CD4-positive, alpha-beta memory T cell (primary cell): ENCODE data around the gene MLXIP. TPM values are rescaled to one million over a fixed set of nuclear protein-coding genes. Genes with fewer than 3 reads are reported as not detected.

Experiments used
- polyA plus RNA-seq, 2 donors: library from polyadenylated mRNA; unstranded; fragments of 300-500 nt; fragmentation: Illumina TruSeq; gene quantifications; one replicate each; pipeline ENCODE4 v1.2.3, GENCODE V29; 2021
- total RNA-seq, 2 experiments: library from RNA; stranded (reverse); gene quantifications; one replicate each; pipeline ENCODE4 v1.2.3, GENCODE V29; 2021

Gene MLXIP
- total and polyA plus RNA-seq, 4 experiments from 2014 or later: 2.7 to 88.1 (median 51.7) TPM

Other genes with a start within 250 kb of the MLXIP start
- gene HPD, start 219.9 kb upstream of the MLXIP start, total RNA-seq: not detected
- not detected for gene HPD, start 219.9 kb upstream of the MLXIP start, polyA plus RNA-seq
- 10 to 100 TPM; 41.4 to 42.7 TPM for gene PSMD9, start 190.0 kb upstream of the MLXIP start, total RNA-seq
- gene PSMD9, start 190.0 kb upstream of the MLXIP start, polyA plus RNA-seq: 100 to 1,000 TPM in 1 of 2 donors, 10 to 100 TPM in 1; 93.2 to 111 TPM
- gene CFAP251, start 160.2 kb upstream of the MLXIP start, total RNA-seq: under 1 TPM; 0.23 to 0.44 TPM
- under 1 TPM in 1 of 2 donors, not detected in 1; 0.21 TPM for gene CFAP251, start 160.2 kb upstream of the MLXIP start, polyA plus RNA-seq
- 1 to 10 TPM; 3.0 to 3.7 TPM for gene BCL7A, start 56.9 kb upstream of the MLXIP start, total RNA-seq
- 1 to 10 TPM; 1.5 to 2.5 TPM for gene BCL7A, start 56.9 kb upstream of the MLXIP start, polyA plus RNA-seq
- gene IL31, start 95.5 kb downstream of the MLXIP start, total RNA-seq: not detected
- gene IL31, start 95.5 kb downstream of the MLXIP start, polyA plus RNA-seq: not detected
- not detected for gene LRRC43, start 104.4 kb downstream of the MLXIP start, total RNA-seq
- gene LRRC43, start 104.4 kb downstream of the MLXIP start, polyA plus RNA-seq: not detected
- gene B3GNT4, start 125.0 kb downstream of the MLXIP start, total RNA-seq: 1 to 10 TPM in 1 of 2 experiments, under 1 TPM in 1; 0.93 to 1.4 TPM
- under 1 TPM in 1 of 2 donors, not detected in 1; 0.10 TPM for gene B3GNT4, start 125.0 kb downstream of the MLXIP start, polyA plus RNA-seq
- gene DIABLO, start 147.3 kb downstream of the MLXIP start, total RNA-seq: 10 to 100 TPM; 40.0 to 44.1 TPM
- 10 to 100 TPM; 61.7 to 62.0 TPM for gene DIABLO, start 147.3 kb downstream of the MLXIP start, polyA plus RNA-seq
- gene VPS33A, start 187.7 kb downstream of the MLXIP start, total RNA-seq: 10 to 100 TPM; 40.5 to 42.6 TPM
- gene VPS33A, start 187.7 kb downstream of the MLXIP start, polyA plus RNA-seq: 10 to 100 TPM; 33.2 to 39.1 TPM